ENCODE measurements around the gene CXXC1.
"Not testable (repeated sequence)": the region's sequence is repeated elsewhere in the genome, so short reads cannot be mapped to it uniquely, and the experiment has no call there.

CXXC1 gene

GRCh38 chr18:50274941-50275340 is 12.6 kb downstream of the CXXC1 start:
- no peak for DNase-seq (ENCODE audit: low read depth in 3 of 3)

- DNase-seq (ENCODE audit: low read depth in 3 of 3) = no peak
Observed at GRCh38 chr18:50274044-50274442, 13.4 kb downstream of the CXXC1 start.

DNA sequence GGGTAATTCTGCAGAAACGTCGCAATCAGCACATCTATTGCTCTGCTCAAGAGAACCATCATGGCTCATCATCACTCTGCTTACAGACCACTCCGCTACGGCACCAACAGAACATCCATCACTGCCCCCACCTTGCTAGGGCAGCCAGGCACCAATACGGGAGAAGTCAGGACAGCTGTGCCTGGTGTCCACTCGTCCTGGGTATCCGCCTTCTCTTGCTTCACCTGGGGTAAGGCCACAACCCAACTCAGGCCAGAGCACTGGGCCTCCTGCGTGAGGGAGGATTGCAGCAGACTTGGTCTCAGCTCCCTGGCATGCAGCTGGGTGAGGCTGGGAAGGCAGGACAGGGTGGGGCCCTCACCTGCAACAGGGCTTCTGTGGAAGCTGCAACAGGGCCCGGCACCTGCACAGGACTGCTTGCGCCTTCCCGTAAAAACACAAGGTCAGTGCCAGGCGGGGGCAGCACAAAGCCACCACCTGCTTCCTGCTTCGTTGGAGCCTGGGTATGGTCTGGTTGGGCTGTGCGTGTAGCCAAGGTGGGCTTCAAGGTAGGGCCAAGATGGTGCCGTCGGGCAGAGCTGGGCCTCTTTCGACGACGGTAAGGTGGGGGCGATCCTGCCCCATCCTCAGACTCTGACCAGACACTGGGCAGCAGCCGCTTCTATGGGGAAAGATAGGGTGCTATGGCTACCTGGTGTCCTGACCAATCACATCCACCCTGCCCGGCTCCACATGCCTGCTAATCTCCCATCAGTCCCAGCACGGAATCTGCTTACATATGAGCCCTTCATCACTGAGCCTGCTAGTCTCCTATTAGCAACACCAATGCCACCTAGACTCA is 14.1 kb downstream of the CXXC1 start:
- no peak for DNase-seq (ENCODE audit: low read depth in 3 of 3)

- DNase-seq (ENCODE audit: low read depth in 3 of 3) = no peak
Observed at GRCh38 chr18:50272568-50272967, 14.9 kb downstream of the CXXC1 start.

- peak; percentile 51 to 80 (median 51) for DNase-seq (ENCODE audit: low read depth in 3 of 3)
Observed at GRCh38 chr18:50268022-50268747, 19.3 kb downstream of the CXXC1 start.

- DNase-seq (ENCODE audit: low read depth in 3 of 3) = peak; percentile 66 to 90 (median 76)
Observed at GRCh38 chr18:50266248-50266704, 21.2 kb downstream of the CXXC1 start, which contains the start of gene CFAP53. CFAP53 (minus strand) TSS chr18:50266495; CDS start chr18:50266404, 91 bp downstream.

DNA sequence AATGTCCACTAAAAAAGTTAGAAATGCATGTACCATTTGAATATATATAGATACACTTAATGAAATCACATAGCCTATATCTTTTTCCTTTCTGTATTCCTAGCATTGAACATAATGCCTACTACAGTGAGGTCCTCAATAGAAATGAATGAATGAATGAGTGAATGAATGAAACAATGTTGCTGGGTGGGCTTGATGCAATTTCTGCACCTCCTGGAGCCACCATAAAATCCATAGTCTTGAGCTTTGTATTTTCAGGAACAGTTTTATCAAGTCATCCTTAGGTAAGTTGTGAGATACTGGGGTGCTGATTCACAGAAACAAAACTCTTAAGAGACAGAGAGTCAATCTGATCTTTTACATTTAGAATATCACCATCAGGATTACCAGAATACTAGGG is 24.5 kb downstream of the CXXC1 start:
- DNase-seq (ENCODE audit: low read depth in 3 of 3) = no peak

DNA sequence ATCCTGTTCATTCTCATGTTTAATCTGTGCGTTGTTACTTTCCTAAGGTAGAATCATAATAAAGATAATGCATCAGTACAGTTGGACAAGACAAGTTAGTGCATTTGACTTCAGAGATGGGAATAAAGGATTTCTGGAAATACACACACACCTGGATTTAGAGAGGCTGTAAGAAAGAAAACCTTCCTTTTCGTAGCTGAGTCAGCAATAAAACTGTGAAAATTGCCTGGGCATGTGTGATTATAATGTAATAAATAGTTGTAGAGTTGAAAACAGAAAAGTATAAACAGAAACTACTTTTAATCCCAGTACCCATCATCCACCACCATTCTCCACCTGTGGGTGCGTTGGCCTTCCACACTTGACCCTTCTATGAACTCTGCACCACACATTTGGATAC is 36.6 kb downstream of the CXXC1 start:
- DNase-seq (ENCODE audit: low read depth in 3 of 3) = no peak

DNA sequence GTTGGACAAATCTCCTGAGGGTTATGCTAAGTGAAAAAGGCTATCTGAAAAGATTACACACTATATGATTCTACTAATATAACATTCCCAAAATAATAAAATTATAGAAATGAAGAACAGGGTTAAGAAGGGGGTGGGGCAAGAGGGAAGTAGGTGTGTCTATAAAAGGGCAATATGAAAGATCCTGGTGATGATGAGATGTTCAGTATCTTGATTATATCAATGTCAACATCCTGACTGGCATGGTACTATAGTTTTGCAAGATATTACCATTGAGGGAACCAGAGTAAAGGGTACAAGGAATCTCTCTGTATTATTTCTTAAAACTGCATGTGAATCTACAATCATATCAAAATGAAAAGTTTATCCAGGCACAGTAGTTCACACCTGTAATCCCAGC is 37.9 kb downstream of the CXXC1 start:
- DNase-seq (ENCODE audit: low read depth in 3 of 3) = no peak

- no peak for DNase-seq (ENCODE audit: low read depth in 3 of 3)
Observed at GRCh38 chr18:50247561-50247960, 39.9 kb downstream of the CXXC1 start.

- not testable (repeated sequence) for DNase-seq (ENCODE audit: low read depth in 3 of 3)
Observed at GRCh38 chr18:50241768-50242167, 45.7 kb downstream of the CXXC1 start.

DNA sequence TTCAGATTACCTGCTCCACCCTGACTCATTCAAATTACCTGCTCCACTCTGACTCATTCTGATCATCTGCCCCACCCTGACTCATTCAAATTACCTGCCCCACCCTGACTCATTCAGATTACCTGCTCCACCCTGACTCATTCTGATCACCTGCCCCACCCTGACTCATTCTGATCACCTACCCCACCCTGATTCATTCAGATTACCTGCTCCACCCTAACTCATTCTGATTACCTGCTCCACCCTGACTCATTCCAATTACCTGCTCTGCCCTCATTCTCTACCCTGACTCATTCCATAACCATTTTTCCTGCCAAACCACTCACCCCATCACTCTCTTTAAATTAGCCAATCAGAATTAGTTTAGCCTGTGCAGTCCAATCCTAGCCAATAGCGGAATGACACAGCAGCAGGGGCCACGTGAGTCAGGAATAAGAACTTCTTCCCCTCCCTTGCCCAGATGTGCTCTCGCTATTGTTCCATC is 47.4 kb downstream of the CXXC1 start:
- no peak for DNase-seq (ENCODE audit: low read depth in 3 of 3)

GRCh38 chr18:50232419-50232818 is 55.1 kb downstream of the CXXC1 start:
- no peak for DNase-seq (ENCODE audit: low read depth in 3 of 3)

Measured in stimulated activated CD4-positive, alpha-beta T cell treated with anti-CD3 and anti-CD28 coated beads, TNF-alpha, amount 100 ng/mL, for 24 hours (primary cell).